ENCODE measurements around the gene SMIM24.
"Not testable (repeated sequence)": the region's sequence is repeated elsewhere in the genome, so short reads cannot be mapped to it uniquely, and the experiment has no call there.

Gene SMIM24

GRCh38 chr19:3454656-3455392 is 25.5 kb downstream of the SMIM24 start:
- TF ChIP-seq ZNF274 (IDR thresholded peaks at IDR 0.05; ENCODE audit: low read depth, low read length) = no peak

GRCh38 chr19:3453840-3454239 is 26.5 kb downstream of the SMIM24 start:
- no peak for TF ChIP-seq ZNF274 (IDR thresholded peaks at IDR 0.05; ENCODE audit: low read depth, low read length)
- no peak overlapping the region for H3K4me3 ChIP-seq (ENCODE audit: low read length)

More at GRCh38 chr19:3454656-3455392, 25.5 kb downstream of the SMIM24 start:
- H3K4me3 ChIP-seq (ENCODE audit: low read length) = no peak overlapping the region

- not testable (repeated sequence) for H3K4me3 ChIP-seq (ENCODE audit: low read length)
Measured at GRCh38 chr19:3452942-3453214, 27.4 kb downstream of the SMIM24 start.

GRCh38 chr19:3452171-3452941 is 28.0 kb downstream of the SMIM24 start:
- TF ChIP-seq ZNF274 (IDR thresholded peaks at IDR 0.05; ENCODE audit: low read depth, low read length) = no peak
- no peak overlapping the region for H3K4me3 ChIP-seq (ENCODE audit: low read length)

GRCh38 chr19:3451451-3451866 is 28.9 kb downstream of the SMIM24 start:
- TF ChIP-seq ZNF274 (IDR thresholded peaks at IDR 0.05; ENCODE audit: low read depth, low read length) = no peak
- H3K4me3 ChIP-seq (ENCODE audit: low read length) = no peak overlapping the region

GRCh38 chr19:3450796-3451411 is 29.4 kb downstream of the SMIM24 start:
- H3K4me3 ChIP-seq (ENCODE audit: low read length) = no peak overlapping the region
- no peak for TF ChIP-seq ZNF274 (IDR thresholded peaks at IDR 0.05; ENCODE audit: low read depth, low read length)

- TF ChIP-seq ZNF274 (IDR thresholded peaks at IDR 0.05; ENCODE audit: low read depth, low read length) = no peak
- H3K4me3 ChIP-seq (ENCODE audit: low read length) = no peak overlapping the region
Measured at GRCh38 chr19:3448616-3449334, 31.6 kb downstream of the SMIM24 start.

GRCh38 chr19:3446657-3447056 is 33.7 kb downstream of the SMIM24 start:
- H3K4me3 ChIP-seq (ENCODE audit: low read length) = not testable (repeated sequence)

GRCh38 chr19:3444695-3445234 is 35.6 kb downstream of the SMIM24 start:
- no peak for TF ChIP-seq ZNF274 (IDR thresholded peaks at IDR 0.05; ENCODE audit: low read depth, low read length)
- no peak overlapping the region for H3K4me3 ChIP-seq (ENCODE audit: low read length)

GRCh38 chr19:3443840-3444694 is 36.3 kb downstream of the SMIM24 start:
- H3K4me3 ChIP-seq (ENCODE audit: low read length) = no peak overlapping the region
- TF ChIP-seq ZNF274 (IDR thresholded peaks at IDR 0.05; ENCODE audit: low read depth, low read length) = no peak

GRCh38 chr19:3442487-3443071 is 37.7 kb downstream of the SMIM24 start:
- TF ChIP-seq ZNF274 (IDR thresholded peaks at IDR 0.05; ENCODE audit: low read depth, low read length) = no peak
- no peak overlapping the region for H3K4me3 ChIP-seq (ENCODE audit: low read length)

GRCh38 chr19:3441986-3442329 is 38.4 kb downstream of the SMIM24 start:
- no peak for TF ChIP-seq ZNF274 (IDR thresholded peaks at IDR 0.05; ENCODE audit: low read depth, low read length)
- no peak overlapping the region for H3K4me3 ChIP-seq (ENCODE audit: low read length)
